Endothelial cell of hepatic sinusoid (primary cell): ENCODE results near the gene FGFRL1.

Source experiments
- in situ Hi-C: cut with HindIII; loops from 2 replicates; pipeline ENCODE4 v1.10.0; 2017; ENCODE audit warnings: low sequenced_read_pairs

FGFRL1 gene

GRCh38 chr4:1061056-1061700 lies 49.8 kb downstream of the FGFRL1 start:
- in situ Hi-C loops = no loop called here

GRCh38 chr4:1061760-1062159 lies 50.3 kb downstream of the FGFRL1 start:
- in situ Hi-C loops = no loop called here

- in situ Hi-C loops = no loop called here
These were observed 51.0 kb downstream of the FGFRL1 start for GRCh38 chr4:1062419-1062818.

GRCh38 chr4:1065732-1066131 lies 54.3 kb downstream of the FGFRL1 start:
- in situ Hi-C loops = no loop called here

GRCh38 chr4:1069394-1069793 lies 58.0 kb downstream of the FGFRL1 start:
- in situ Hi-C loops = no loop called here

GRCh38 chr4:1072830-1073446 lies 61.5 kb downstream of the FGFRL1 start:
- in situ Hi-C loops = no loop called here

GRCh38 chr4:1074077-1074476 lies 62.7 kb downstream of the FGFRL1 start:
- in situ Hi-C loops = no loop called here

GRCh38 chr4:1075225-1075624 lies 63.8 kb downstream of the FGFRL1 start:
- in situ Hi-C loops = no loop called here

- in situ Hi-C loops = no loop called here
These were observed 64.6 kb downstream of the FGFRL1 start for GRCh38 chr4:1075809-1076699.
